Embryonic facial prominence (tissue), 1 donor: ENCODE measurements around the gene SLC6A7.

Experiments
- DNase-seq: peaks from one replicate; pipeline ENCODE4 v3.0.0-alpha.2; 2016; ENCODE audit errors: extremely low spot score

SLC6A7 gene

DNA sequence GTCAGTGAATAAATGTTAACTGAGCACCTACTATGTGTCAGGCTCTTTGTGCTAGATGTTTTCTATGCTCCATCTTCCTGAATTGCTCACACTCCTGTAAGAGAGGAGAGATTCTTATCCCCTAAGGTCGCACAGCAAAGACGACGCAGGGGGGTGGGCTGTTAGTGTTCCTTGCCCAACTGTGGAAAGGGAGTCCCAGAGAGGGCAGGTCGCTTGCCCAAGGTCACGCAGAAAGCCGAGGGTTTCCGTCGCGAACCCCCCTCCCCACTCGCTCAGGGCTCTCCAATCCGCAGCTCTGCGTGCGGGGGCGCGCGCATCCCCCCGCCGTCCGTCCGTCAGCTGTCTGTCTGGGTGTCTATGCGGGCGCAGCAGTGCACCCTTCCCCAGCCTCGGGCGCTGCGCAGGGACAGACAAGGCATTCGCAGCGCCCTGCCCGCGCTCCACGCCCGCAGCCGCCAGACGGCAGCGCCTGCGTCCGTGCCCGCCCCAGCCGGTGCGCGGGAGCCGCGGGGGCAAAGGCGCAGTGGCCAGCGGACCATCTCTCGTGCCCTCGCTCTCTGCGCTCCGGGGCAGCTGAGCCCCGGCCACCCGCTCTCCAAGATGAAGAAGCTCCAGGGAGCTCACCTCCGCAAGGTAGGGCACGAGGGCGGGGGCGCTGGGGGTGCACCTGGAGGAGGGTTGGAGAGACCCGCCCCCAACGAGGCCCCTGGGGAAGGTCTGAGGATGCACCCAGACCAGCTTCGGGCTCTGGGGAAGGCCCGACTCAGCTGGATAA, at the start of gene SLC6A7:
Gene SLC6A7, plus strand, starts transcription at position 335 of the 775 bp plus-strand sequence. Its CDS starts 266 bp downstream, at position 601.
- no peak for DNase-seq

DNA sequence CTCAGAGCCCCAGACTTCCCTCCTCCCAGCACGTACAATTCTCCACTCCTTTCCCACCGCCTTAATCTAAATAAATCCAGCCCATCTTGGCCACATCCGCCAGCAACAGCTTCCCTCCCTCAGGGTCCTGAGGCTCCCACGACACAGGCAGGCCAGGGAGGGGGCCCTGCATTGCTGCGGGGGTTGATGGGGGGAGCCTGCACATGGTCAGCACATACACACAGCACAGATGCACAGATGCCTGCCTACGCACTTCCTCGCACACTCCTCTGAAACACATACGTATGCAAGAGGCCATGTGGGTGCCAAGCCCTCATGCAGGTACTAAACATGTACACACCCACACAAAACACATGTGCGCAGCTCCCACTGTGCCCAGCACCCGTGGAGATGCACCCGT, 49.0 kb upstream of the SLC6A7 start:
- no peak for DNase-seq

DNA sequence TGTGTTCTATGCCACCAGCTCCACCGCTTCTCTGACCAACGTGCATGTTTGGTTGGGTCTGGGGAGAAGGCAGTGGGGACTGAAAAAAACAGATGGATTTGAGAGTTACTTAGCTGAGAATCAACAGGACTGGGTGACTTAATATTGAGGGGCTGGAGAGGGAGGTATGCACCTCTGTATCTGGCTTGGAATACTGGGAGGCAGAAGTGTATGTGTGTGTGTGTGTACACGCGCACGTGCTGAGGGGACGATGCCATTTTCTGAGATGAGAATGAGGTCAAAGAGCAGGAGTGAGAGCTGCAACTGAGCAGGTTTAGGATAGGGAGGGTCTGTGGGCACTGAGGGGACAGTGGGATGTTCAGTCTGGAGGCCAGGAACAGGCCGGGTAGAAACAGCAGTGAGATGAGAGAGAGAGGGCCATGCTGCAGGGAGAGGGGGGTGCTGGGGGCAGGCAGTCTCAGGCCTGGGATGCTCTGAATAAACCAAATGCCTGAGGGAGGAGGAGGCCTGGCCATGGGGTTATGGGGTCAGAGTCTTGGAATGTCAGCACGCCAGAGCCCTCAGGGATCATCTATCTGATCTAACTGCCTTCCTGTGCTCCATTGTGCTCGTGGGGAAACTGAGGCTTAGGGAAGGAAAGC, 48.2 kb upstream of the SLC6A7 start:
- no peak for DNase-seq

DNA sequence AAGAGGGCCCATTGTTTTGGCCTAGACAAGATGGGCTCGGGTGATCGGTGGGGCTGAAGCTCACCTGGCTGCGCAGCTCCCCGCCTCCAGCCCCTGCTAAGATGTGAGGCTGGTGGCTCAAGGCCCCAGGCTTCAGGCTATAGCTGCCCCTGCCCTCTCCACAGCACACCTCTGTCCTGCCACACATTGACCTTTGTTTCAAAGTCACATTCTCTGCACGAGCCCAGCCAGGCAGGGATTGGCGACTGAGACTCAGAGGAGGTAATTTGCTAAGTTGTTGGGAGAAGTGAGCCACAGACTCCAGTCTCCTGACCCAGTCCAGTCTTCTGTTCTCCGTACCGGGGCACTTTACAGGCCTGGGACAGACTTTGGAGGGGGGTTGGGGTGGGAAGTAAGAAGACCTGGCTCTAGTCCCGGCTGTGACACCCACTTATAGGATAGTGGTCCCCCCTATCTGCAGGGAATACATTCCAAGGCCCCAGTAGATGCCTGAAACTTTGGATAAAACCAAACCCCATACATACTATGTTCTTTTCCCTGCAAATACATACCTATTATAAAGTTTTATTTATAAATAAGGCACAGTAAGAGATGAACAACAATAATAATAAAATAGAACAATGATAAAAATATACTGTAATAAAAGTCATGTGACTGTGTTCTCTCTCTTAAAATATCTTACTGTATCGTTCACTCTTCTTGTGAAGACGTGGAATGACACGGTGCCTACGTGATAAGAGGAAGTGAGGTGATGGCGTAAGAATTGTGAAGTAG, 47.5 kb upstream of the SLC6A7 start:
- no peak for DNase-seq

DNA sequence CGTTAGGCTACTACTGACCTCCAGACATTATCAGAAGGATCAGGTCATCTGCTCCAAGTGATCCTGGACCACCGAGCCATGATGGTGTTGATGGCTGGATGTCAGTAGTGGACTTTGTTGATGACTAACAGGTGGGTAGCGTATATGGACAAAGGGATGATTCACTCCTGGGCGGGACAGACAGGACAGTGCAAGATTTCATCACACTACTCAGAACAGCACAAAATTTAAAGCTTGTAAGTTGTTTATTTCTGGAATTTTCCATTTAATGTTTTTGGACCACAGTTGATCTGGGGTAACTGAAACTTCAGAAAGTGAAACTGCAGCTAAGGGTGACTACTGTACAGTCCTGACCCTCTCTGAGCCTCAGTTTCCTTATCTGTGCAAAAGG, 46.9 kb upstream of the SLC6A7 start:
- DNase-seq, result no peak

DNA sequence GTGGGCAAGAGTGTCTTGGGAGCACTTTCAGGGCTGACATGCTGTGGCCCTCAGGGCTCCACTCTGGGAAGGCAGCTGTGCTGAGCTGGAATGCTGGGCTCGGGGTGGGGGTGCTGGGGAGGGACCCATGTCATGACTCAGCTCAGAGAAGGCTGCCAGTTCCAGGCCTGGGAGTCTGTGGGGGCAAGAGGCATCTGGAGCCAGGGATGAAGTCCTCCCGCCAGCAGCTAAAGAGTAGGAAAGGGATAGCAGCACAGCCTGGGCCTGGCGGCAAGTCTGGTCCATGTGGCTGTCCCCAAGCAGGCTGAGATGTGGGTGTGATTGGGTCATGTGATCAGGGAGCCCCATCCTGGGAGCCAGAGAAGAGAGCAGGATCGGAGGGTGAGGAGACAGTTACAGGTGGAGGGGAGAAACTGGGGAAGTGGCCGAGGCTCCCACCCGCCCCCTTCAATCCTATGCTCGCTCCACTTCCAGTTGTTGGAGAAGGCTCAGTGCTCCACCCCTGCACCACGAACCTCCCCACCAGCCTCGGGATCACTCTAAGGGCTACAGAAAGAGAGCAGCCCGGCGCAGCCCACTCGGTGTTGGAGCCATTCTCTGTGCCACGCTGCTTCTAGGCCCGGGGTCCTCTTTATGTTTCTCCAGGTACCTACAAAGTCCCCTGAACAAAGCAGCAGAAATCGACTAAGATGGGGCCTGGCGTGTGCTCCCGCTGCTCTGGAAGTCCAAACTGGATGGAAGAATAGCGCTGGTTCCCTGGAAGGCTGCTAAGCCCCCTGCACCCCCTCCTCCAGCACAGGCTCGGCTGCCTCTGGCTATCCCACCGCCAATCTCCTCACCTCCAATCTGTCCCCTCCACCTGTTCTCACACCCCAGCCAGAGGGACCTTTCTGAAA, 46.3 kb upstream of the SLC6A7 start:
- no peak for DNase-seq

DNA sequence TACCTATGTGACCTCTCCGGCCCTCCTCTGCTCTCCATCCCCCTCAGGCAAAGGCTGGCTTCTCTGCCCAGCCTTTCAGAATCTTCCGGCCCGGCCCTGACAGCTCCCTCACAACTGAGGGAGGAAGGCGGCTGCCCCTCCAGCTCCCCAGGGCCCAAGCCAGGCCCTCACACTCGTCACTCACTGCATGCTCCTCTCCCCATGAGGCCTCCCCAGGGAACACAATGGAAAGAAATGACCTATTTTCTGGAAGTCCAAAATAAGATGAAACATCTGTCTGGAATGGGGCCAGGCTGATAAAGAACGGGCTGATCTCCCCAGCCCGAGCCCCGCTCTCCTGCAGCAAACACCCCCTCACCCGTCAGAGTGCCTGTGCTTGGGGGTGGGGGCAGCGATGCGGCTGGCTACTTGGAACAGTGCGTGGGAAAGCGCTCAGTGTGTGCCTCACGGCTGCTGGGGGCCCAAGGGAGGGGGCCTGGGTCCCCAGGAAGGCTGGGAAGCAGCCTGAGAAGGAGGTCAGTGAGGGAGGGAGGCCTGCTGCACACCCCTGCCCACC, 45.5 kb upstream of the SLC6A7 start:
- DNase-seq, result no peak

DNA sequence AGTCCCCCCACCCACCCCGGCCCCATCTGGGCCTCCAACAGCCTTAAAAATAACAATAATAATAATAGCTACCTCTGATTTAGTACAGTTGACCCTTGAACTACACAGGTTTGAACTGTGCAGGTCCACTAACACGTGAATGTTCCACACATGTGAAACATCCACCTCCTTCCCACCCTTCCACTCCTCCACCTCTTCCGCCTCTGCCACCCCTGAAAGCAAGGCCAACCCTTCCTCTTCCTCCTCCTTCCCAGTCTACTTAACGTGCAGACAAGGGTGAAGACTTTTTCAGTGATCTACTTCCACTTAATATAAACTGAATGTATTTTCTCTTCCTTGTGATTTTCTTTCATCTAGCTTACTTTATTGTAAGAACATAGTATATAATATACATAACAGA, 45.0 kb upstream of the SLC6A7 start:
- DNase-seq, result no peak

DNA sequence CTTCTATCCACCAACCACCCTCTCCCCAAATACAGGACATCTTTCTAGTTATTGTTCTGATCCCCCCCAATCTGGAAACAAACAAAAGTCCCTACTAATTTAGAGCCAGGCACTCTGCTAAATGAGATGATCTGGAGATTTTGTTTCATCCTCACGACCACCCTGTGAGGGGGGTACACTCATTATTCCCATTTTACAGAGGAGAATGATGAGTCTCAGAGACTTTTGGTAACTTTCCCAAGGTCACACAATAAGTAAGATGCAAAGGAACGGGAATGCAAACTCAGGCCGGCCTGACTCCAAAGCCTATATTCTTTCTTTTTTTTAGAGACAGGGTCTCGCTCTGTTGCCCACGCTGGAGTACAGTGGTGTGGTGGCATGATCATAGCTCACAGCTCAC, 43.6 kb upstream of the SLC6A7 start:
- DNase-seq, result no peak

DNA sequence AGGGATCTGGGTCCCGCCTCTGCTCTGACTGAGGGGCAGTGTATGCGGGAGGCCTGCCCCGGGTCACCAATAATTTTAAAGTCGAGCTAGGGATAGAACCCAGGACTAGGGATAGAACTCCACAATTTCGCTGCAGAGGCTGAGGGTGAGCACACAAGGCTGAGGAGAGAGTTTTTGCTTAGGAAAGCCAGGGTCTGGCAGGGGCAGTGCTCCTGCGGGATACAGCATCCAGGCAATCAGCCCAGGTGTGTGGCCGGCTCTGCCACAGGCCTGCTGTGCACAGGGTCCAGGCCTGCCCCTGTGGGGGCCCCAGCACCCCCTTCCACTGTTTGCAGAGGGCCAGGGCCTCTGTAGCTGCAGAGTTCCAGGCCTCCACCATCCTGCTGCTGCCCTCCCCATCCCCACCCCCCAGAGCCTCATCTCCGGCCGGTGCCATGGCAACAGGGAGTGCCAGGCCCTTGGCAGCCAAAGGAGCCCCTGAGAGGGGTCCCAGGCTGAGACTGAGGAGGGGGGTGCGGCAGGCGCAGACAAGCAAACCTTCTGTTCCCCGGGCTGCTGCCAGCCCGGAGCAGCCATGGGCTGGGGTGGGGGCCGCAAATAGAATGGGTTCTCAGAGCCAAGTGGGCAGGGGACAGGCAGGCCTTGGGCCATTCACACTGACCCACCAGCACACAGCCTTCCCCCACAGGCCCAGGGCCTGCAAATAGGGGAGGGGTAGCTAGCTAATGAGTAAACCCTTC, 42.8 kb upstream of the SLC6A7 start:
- DNase-seq, result no peak

DNA sequence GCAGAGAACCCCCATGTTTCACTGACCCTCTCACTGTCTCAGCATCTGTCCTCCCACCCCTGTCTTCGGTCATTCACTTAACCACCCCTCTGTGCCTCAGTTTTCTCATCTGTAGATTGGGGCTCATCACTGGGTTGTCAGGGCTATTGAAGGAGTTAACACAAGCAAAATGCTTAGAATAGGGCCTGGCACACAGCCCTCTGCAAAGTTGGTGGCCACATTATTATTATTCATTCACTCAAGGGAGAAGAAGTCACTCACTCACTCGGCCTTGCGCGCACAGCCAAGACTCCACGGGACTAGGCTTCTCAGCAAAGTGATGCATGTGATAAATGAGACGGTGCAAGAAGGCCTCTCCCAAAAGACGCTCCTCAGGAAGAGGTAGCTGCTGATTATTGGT, 42.2 kb upstream of the SLC6A7 start:
- no peak for DNase-seq

DNA sequence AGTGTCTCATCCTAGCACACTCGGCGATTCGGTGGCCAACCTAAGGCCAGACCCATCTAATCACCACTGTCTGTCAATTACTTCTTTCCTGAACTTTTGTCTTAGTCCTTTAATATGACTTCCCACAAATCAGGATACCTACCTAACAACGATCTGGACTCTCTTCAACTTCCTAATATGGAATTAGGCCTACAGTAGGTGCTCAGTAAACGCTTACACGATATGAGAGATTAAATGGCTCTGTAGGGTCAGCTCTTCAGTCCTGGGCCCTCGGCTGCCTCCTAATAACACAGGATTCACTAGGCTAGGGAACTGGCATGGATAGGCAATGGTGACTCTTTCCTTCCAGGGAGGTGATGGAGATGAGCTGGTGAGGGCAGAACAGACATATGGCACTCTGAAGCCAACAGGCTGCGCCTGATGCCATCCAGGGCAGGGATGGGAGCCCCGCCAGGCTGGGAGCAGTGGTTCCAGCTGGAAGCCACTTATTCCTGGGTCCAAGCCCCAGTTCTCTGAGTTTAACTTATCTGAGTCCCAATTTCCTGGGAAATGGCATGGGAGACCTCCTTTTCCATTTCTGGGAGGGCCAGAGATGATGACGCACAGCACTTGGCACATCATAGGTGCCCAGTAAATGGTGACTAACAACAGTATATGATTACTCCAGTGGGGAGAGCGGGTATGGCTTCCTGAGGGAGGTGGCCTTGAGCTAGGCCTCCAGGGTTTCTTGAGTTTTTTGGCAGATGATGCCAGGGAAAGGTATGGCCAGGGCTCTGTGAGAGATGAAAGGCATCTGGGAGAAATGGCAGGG, 41.5 kb upstream of the SLC6A7 start:
- DNase-seq, result no peak

DNA sequence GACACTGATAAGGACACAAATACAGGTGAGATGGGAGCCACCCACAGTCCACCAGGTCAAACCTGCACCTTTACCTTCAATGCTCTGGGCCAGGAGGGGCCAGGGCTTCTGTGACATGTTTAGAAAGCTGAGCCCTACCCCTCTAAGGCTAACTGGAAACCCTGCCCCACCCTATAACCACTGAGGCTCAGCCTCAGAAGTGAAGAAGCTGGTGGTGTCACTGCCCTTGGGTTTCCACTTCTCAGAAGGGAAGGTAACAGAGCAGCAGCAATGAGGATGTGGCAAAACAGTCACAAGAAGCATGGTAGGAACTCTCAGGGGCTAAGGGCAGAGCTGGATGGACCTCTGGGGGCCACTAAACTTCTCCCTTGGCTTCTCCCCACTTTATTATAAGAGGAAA, 40.2 kb upstream of the SLC6A7 start:
- DNase-seq, result no peak

DNA sequence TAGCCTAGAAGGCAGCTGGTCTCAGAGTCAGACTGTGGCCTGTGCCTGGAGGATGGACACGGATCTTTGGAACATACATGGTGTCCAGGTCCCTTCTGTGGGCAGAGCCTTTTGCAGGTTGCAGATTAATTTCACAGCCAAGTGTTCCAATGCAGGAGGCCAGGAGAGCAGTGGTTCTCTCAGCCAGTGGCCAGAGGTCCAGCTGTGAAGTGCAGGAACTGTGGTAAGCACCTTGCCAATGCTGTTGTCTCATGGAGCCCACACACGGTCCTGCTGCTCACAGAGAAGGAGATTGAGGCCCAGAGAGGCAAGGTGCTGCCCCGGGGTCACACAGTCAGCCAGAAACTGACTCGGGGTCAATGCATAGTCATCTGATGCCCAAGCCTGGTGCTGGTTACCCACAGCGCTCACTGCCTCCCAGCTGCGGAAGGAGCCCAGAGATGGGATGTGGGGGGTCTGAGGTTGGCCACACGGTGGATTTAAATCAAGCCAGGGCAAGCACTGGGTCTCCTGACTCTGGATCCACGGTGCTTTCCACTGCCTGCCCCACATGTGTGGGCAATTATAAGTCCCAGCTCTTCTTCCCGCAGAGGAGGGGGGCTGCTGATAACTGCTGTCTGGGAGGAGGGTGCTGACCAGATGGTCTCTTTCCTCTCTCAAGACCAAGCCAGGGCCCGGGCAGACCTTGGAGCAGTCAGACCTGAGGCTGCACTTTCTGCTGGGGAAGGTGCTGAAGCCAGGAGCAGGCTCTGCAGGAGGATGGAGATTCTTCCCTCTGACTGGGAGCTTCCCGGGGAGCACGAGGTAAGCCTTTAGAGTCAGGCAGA, 37.0 kb upstream of the SLC6A7 start:
- no peak for DNase-seq

DNA sequence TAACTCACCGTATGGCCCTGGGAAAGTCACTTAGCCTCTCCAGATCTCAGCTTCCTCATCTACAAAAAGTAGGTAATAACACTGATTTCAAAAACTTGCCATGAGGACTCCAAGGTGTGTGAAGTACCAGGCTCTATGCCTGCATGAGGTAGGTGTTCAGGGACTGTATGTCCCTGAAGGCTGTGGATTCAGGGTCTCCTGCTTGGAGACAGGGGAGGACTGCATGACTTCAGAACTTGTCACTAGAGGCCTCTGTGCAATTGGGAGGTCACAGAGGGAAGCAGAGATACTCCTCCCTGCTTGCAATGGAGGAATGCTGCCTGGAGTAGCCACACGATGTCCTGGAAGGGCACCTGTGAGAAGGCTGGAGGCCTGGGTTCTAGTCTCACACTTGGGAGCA, 36.4 kb upstream of the SLC6A7 start:
- no peak for DNase-seq

DNA sequence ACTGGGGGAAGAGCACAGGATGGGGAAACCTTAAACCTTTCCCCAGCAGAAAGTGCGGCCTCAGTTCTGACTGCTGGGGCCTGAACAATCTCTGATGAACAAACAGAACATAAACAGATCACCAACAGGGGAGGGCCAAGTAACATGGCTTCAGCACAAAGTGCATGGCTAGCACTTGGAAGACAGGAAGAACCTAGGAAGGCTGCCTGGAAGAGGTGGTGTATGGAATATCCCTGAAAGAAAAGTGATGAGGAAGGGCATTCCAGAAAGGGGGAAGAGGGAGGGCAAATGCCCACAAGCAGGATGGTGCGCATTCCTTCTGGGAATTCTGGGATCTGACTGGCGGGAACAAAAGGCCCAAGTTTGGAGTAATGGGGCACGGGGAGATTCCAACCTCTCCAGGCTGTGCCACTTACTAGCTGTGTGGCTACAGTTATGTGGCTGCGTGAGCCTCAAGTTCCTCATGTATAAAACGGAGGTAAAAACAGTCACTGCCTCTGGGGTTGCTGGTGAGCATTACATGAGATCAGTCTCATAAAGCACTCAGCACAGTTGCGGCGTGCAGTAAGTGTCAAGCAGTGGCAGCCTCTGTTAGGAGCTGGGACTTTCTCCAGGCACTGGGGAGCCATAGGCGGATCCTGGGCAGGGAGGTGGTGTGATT, 35.8 kb upstream of the SLC6A7 start:
- DNase-seq, result no peak

DNA sequence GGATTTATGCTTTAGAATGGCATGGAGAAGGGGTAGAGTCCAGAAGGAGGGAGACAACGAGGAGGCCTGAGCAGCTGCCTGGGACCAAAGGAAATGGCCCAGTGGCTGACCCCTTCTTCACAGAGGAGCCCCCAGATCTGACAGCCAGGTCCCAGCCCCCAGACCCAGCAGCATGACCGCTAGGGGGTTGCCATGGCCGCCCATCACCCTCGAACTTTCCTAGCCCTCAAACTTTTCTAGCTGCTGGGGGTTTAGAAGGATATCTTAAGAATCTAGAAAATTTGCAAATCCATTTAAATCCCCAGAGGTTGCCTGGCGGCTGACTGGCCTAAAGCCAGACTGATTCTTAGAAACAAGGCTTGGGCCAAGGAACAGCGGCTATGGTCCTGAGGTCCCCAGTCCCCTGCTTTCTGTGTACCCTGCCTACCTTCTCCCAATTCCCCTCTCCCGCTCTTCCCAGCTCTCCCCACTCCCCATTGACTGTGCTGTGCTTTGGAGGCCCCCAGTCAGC, 35.2 kb upstream of the SLC6A7 start:
- no peak for DNase-seq
